ENCODE results near the gene COX6A2.

GRCh38 chr16:31471875-31472708, 43.9 kb upstream of the COX6A2 start, which contains the start of gene TGFB1I1:
- TF ChIP-seq, protein P1, sequence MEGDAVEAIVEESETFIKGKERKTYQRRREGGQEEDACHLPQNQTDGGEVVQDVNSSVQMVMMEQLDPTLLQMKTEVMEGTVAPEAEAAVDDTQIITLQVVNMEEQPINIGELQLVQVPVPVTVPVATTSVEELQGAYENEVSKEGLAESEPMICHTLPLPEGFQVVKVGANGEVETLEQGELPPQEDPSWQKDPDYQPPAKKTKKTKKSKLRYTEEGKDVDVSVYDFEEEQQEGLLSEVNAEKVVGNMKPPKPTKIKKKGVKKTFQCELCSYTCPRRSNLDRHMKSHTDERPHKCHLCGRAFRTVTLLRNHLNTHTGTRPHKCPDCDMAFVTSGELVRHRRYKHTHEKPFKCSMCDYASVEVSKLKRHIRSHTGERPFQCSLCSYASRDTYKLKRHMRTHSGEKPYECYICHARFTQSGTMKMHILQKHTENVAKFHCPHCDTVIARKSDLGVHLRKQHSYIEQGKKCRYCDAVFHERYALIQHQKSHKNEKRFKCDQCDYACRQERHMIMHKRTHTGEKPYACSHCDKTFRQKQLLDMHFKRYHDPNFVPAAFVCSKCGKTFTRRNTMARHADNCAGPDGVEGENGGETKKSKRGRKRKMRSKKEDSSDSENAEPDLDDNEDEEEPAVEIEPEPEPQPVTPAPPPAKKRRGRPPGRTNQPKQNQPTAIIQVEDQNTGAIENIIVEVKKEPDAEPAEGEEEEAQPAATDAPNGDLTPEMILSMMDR (optimal IDR thresholded peaks at IDR 0.05 in 1 of 3, IDR thresholded peaks at IDR 0.05 in 1 of 3, conservative IDR thresholded peaks at IDR 0.05 in 1 of 3; ENCODE audit: extremely low read depth in 1 of 3, insufficient read depth in 2 of 3, low read length in 3 of 3), result no peak
- TF ChIP-seq EZH2 (IDR thresholded peaks at IDR 0.05; ENCODE audit: low read length), result no peak

Measured in keratinocyte (primary cell).